ENCODE results near the gene NBPF3. TPM values are rescaled to one million over a fixed set of nuclear protein-coding genes. Genes with fewer than 3 reads are reported as not detected.
"Not testable (repeated sequence)": the region's sequence is repeated elsewhere in the genome, so short reads cannot be mapped to it uniquely, and the experiment has no call there.

The NBPF3 gene
- total and polyA plus RNA-seq, 3 donors from 2014 or later = 38.3 to 49.1 (median 42.0) TPM

DNA sequence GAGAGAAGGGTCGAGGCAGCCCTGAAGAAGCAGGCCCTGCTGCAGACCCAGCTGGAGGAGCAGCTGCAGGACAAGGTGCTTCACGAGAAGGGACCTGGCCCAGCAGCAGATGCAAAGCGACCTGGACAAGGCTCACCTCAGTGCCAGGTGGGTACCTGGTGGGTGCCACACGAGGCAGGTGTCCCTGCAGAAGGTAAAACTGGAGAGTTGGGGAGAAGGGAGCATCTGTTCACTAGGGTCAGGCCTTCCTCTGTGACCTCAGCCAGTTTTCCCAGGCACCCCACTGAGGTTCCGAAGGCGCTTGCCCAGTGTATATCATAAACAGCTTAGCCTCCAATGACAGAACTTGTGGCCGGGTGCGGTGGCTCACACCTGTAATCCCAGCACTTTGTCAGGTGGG, 5.5 kb upstream of the NBPF3 start:
- Histone ChIP-seq H3K4me3 (no peak overlapping the region), H3K9me3 (no peaks in the 10 kb centered on the region), H3K4me1 (peaks cover 4% of the 10 kb centered on the region), H3K36me3 (ENCODE audit: low read depth, missing control alignments) (no peaks in the 10 kb centered on the region), H3K27ac (no peak overlapping the region), H3K27me3 (no peaks in the 10 kb centered on the region)
- 93 to 97% methylated on average over 5 to 8 of the region's 8 CpGs for WGBS, 2 donors
- DNase-seq = no peak
- intact Hi-C loops (cut with DNase I; ENCODE audit: low total_unique reads) = no loop called here
- no peak for TF ChIP-seq POLR2A (IDR thresholded peaks at IDR 0.05)
- TF ChIP-seq, protein P1, sequence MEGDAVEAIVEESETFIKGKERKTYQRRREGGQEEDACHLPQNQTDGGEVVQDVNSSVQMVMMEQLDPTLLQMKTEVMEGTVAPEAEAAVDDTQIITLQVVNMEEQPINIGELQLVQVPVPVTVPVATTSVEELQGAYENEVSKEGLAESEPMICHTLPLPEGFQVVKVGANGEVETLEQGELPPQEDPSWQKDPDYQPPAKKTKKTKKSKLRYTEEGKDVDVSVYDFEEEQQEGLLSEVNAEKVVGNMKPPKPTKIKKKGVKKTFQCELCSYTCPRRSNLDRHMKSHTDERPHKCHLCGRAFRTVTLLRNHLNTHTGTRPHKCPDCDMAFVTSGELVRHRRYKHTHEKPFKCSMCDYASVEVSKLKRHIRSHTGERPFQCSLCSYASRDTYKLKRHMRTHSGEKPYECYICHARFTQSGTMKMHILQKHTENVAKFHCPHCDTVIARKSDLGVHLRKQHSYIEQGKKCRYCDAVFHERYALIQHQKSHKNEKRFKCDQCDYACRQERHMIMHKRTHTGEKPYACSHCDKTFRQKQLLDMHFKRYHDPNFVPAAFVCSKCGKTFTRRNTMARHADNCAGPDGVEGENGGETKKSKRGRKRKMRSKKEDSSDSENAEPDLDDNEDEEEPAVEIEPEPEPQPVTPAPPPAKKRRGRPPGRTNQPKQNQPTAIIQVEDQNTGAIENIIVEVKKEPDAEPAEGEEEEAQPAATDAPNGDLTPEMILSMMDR (IDR thresholded peaks at IDR 0.05) = no peak

DNA sequence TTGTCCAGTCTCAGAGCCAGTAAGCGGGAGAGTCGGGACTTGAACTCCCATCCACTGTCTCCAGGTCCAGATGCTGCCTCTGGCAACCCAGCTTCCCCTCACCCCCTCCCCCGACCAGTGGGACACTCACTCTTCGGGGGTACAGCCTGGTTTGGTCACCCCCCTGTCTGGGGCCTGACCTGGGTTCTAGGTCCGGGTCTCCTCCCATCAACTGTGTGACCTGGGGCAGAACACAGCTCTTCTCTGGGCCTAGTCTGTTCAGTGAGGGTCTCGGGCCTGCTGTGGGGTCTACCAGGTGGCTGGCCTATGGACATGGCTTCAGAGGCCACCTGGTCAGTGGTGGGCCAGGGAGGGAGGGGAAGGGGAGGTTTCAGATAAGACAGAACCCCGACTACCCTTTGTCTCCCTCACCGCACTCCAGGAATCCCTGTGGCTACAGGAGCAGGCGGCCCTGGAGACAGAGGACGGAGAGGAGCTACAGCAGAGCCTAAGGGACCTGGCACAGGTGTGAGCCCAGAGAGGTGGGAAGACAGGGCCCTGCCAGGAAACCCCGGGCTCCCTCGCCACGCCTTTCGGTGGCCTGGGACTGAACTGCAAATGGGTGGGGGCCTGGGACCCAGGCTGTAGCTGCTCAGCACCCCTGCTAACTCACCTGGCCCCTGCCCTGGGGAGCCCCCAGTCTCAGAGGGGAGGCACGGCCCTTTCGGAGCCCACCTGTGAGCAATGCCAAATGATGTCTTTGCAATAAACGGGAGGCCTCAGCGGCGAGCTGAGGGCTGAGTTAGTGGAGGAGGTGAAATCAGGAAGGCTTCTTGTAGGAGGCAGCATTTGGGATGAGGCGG, 4.1 kb upstream of the NBPF3 start:
- H3K9me3 ChIP-seq = no peaks in the 10 kb centered on the region
- DNase-seq = no peak
- H3K4me3 ChIP-seq = peak overlapping the region in 1 of 2 donors; percentile 33
- intact Hi-C loops (cut with DNase I; ENCODE audit: low total_unique reads) = no loop called here
- 70 to 76% methylated on average over 17 to 20 of the region's 20 CpGs for WGBS, 2 donors
- H3K27me3 ChIP-seq = no peaks in the 10 kb centered on the region
- H3K36me3 ChIP-seq (ENCODE audit: low read depth, missing control alignments) = no peaks in the 10 kb centered on the region
- H3K4me1 ChIP-seq = peaks cover 8% of the 10 kb centered on the region
- TF ChIP-seq, protein P1 (IDR thresholded peaks at IDR 0.05) = no peak
- TF ChIP-seq POLR2A (IDR thresholded peaks at IDR 0.05) = no peak
- H3K27ac ChIP-seq = no peak overlapping the region

DNA sequence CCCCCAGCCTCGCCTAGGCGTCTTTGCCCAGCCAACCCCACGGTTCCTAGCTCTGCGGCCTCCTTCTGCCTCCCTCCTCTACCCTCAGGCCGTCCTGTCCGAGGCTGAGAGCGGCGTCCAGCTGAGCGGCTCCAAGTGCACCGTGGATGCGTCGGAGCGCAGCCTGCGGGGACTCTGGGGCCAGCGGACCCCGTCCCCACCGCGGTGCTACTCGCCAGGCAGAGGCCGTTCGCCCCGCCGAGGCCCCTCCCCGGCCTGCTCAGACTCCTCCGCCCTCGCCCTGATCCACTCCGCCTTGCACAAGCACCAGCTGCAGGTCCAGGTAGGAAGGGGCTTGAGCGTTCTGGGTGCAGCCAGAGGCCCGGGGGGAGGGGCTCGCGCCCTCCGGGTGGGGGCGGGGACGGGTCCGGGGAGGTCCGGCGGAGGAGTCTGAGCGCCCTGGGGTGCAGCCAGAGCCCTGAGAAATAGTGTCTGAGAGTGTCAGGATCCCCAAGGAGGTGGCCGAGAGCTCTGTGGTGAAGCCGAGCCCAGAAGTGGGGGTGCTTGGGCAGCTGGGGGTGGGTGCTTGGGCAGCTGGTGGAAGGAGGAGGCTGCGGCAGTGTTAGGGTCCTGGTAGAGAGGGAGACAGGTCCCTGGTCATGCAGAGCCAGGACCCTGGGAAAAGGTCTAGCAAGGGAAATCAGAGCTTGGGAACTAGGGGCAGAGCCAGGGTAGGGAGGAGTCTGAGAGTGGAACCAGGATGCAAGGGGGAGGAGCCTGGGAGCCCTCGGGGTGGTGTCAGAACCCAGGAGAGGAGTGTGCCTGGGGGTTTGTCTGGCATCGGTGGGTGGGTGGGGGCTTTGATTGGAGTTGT, 3.2 kb upstream of the NBPF3 start:
- Histone ChIP-seq H3K4me3 (peak overlapping the region; percentile 32 to 33), H3K4me1 (peaks cover 10% of the 10 kb centered on the region), H3K36me3 (ENCODE audit: low read depth, missing control alignments) (no peaks in the 10 kb centered on the region), H3K9me3 (no peaks in the 10 kb centered on the region), H3K27ac (no peak overlapping the region), H3K27me3 (no peaks in the 10 kb centered on the region)
- intact Hi-C loops (cut with DNase I; ENCODE audit: low total_unique reads) = no loop called here
- no peak for DNase-seq
- no peak for TF ChIP-seq POLR2A (IDR thresholded peaks at IDR 0.05)
- TF ChIP-seq, protein P1 (IDR thresholded peaks at IDR 0.05) = no peak
- 10 to 11% methylated on average over 12 to 26 of the region's 43 CpGs for WGBS, 2 donors

DNA sequence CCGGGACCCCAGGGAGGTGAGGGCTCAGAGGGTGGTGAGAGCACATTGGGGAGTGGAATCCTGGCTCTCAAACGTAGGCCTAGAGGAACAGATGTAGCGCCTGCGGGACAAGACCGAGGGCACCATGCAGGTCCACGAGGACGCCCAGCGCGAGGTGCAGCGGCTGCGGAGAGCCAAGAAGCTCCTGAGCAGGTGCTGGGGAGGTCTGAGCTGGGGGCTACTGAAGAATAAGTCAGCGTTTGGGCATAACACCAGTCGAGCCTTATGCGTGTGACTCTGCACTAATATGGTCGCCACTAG, 2.6 kb upstream of the NBPF3 start:
- TF ChIP-seq, protein P1 (IDR thresholded peaks at IDR 0.05) = no peak
- no peak for TF ChIP-seq POLR2A (IDR thresholded peaks at IDR 0.05)
- Histone ChIP-seq H3K27me3 (no peaks in the 10 kb centered on the region), H3K36me3 (ENCODE audit: low read depth, missing control alignments) (no peaks in the 10 kb centered on the region), H3K27ac (no peak overlapping the region), H3K9me3 (no peaks in the 10 kb centered on the region), H3K4me3 (peak overlapping the region in 1 of 2 donors; percentile 33), H3K4me1 (peaks cover 10% of the 10 kb centered on the region)
- no peak for DNase-seq
- 36 to 66% methylated on average over 15 of the region's 15 CpGs for whole genome bisulfite sequencing, 2 donors
- intact Hi-C loops (cut with DNase I; ENCODE audit: low total_unique reads) = no loop called here

DNA sequence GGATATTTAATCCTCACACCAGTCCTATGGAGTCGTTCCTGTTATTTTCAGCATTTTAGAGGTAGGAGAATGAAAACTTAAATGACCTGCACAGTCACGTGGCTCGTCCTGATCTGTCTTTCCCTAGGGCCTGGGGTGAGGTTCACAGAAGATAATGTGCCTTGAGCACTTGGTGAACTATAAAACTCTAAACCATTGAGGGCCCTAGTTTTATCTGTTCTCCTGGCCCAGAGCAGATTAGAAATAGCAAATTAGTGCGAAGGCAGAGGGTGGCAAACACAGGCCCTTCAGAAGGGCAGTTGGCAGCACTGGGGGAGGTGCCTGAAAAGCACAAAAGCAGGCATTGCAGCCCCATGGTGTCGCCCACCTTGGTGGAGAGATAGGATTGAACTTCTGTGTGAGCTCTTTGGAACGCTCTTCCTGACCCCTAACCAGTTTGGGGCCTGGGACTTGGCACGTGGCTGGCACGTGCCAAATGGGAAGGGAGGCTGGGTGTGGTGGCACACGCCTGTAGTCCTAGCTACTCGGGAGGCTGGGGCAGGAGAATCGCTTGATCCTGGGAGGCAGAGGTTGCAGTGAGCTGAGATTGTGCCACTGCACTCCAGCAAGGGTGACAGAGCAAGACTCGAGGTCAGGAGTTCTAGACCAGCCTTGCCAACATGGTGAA, 1.2 kb upstream of the NBPF3 start:
- intact Hi-C loops (cut with DNase I; ENCODE audit: low total_unique reads); H3K9me3 ChIP-seq; H3K36me3 ChIP-seq (ENCODE audit: low read depth, missing control alignments); DNase-seq; H3K27me3 ChIP-seq; H3K27ac ChIP-seq; H3K4me3 ChIP-seq; H3K4me1 ChIP-seq: not testable (repeated sequence)
- WGBS, 2 donors = 44 to 55% methylated on average over 5 to 12 of the region's 12 CpGs
